Loucy (cell line): ENCODE results near the gene UBR4.

Experiments
- H2AFZ ChIP-seq: fragments of 200-600 bp; sonication (generic); 2 replicates; pipeline ENCODE4 v1.6.0; 2016; ENCODE audit warnings: antibody characterized with exemption, mild to moderate bottlenecking, low read length, moderate library complexity
- H3F3A ChIP-seq: fragments of 200-600 bp; 2 replicates; pipeline ENCODE4 v1.6.0; 2016; ENCODE audit warnings: antibody characterized with exemption, low read depth, mild to moderate bottlenecking
- H3K27me3 ChIP-seq: fragments of 200-600 bp; sonication (generic); 2 replicates; pipeline ENCODE4 v1.6.1; 2014; ENCODE audit warnings: low read length, mild to moderate bottlenecking; ENCODE audit not compliant: insufficient read depth, poor library complexity, severe bottlenecking
- H3K36me3 ChIP-seq: fragments of 200-600 bp; sonication (generic); 2 replicates; pipeline ENCODE4 v1.6.1; 2016; ENCODE audit warnings: low read length; ENCODE audit not compliant: insufficient read depth
- H3K4me1 ChIP-seq: fragments of 200-600 bp; sonication (generic); 2 replicates; pipeline ENCODE4 v1.5.1; 2014; ENCODE audit warnings: low read length, mild to moderate bottlenecking; ENCODE audit not compliant: insufficient read depth, poor library complexity, severe bottlenecking
- H3K4me2 ChIP-seq: fragments of 200-600 bp; sonication (generic); 2 replicates; pipeline ENCODE4 v1.6.0; 2014; ENCODE audit warnings: antibody characterized with exemption, low read length, low read depth, mild to moderate bottlenecking; ENCODE audit not compliant: poor library complexity, severe bottlenecking
- H3K4me3 ChIP-seq: fragments of 200-600 bp; sonication (generic); 2 replicates; pipeline ENCODE4 v1.5.1; 2014; ENCODE audit warnings: low read length, mild to moderate bottlenecking, mixed read lengths; ENCODE audit not compliant: poor library complexity, severe bottlenecking
- H3K79me2 ChIP-seq: fragments of 200-600 bp; sonication (generic); 2 replicates; pipeline ENCODE4 v1.6.1; 2014; ENCODE audit warnings: low read length; ENCODE audit not compliant: insufficient read depth
- H3K9ac ChIP-seq: fragments of 200-600 bp; sonication (generic); 2 replicates; pipeline ENCODE4 v1.6.0; 2014; ENCODE audit warnings: mild to moderate bottlenecking, low read depth, low read length, moderate library complexity; ENCODE audit not compliant: poor library complexity, severe bottlenecking
- H3K9me2 ChIP-seq: fragments of 200-600 bp; sonication (generic); replicated peaks from 2 replicates; pipeline ENCODE4 v1.6.1; 2016; ENCODE audit warnings: low read depth, low read length, mixed read lengths
- H3K9me3 ChIP-seq: fragments of 200-600 bp; sonication (generic); 2 replicates; pipeline ENCODE4 v1.6.1; 2014; ENCODE audit warnings: mild to moderate bottlenecking, antibody characterized with exemption, low read length, low read depth; ENCODE audit not compliant: insufficient read depth
- H4K20me1 ChIP-seq: fragments of 200-600 bp; sonication (generic); 2 replicates; pipeline ENCODE4 v1.6.0; 2014; ENCODE audit warnings: antibody characterized with exemption, low read length, mild to moderate bottlenecking; ENCODE audit not compliant: insufficient read depth, poor library complexity, severe bottlenecking
- EZH2phosphoT487 ChIP-seq: fragments of 200-600 bp; IDR thresholded peaks from 2 replicates; pipeline ENCODE4 v1.6.1; 2018; ENCODE audit warnings: antibody characterized with exemption, mild to moderate bottlenecking, moderate library complexity, borderline replicate concordance
- TF ChIP-seq, protein P1 (sequence below): fragments of 200-600 bp; sonication (generic); conservative IDR thresholded peaks from 2 replicates; pipeline ENCODE4 v1.5.1; 2014; ENCODE audit warnings: mild to moderate bottlenecking, antibody characterized with exemption, low read length

UBR4 gene

GRCh38 chr1:19205845-19206244, 4.2 kb downstream of the UBR4 start:
- Histone ChIP-seq H2AFZ (no peak overlapping the region), H3F3A (no peaks in the 10 kb centered on the region), H3K27me3 (no peaks in the 10 kb centered on the region), H3K4me3 (peak overlapping the region; percentile 93), H3K9ac (peak overlapping the region; percentile 6), H3K36me3 (peaks cover 10% of the 10 kb centered on the region; the same call in 1 of the 2 replicates), H3K9me2 (no peaks in the 10 kb centered on the region), H3K4me1 (peaks cover 60% of the 10 kb centered on the region), H3K9me3 (no peaks in the 10 kb centered on the region), H4K20me1 (peaks cover 78% of the 10 kb centered on the region), H3K4me2 (peak overlapping the region; percentile 96), H3K79me2 (peaks cover 97% of the 10 kb centered on the region)
- TF ChIP-seq, protein P1, sequence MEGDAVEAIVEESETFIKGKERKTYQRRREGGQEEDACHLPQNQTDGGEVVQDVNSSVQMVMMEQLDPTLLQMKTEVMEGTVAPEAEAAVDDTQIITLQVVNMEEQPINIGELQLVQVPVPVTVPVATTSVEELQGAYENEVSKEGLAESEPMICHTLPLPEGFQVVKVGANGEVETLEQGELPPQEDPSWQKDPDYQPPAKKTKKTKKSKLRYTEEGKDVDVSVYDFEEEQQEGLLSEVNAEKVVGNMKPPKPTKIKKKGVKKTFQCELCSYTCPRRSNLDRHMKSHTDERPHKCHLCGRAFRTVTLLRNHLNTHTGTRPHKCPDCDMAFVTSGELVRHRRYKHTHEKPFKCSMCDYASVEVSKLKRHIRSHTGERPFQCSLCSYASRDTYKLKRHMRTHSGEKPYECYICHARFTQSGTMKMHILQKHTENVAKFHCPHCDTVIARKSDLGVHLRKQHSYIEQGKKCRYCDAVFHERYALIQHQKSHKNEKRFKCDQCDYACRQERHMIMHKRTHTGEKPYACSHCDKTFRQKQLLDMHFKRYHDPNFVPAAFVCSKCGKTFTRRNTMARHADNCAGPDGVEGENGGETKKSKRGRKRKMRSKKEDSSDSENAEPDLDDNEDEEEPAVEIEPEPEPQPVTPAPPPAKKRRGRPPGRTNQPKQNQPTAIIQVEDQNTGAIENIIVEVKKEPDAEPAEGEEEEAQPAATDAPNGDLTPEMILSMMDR = no peak
- no peak for TF ChIP-seq EZH2phosphoT487

DNA sequence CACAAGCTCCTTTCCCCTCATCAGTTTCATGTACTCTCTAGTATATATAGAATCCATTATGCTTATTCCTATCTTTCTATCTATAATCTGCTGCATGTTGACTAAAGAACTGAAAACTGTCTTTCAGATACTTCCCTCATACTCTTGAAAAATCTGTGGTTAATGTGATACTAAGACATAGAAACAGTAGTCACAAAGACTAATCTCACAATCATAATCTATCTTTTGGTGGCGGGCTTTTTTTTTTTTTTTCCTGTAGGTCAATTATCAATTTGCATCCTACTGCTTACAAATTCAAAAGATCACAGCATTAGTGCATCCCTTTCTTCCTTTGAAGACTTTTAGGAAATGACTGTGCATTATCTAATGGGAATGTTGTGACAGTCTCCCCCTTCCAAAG, 4.7 kb downstream of the UBR4 start:
- Histone ChIP-seq H3K4me3 (peak overlapping the region; percentile 93), H3K27me3 (no peaks in the 10 kb centered on the region), H3K79me2 (peaks cover 96% of the 10 kb centered on the region), H3F3A (no peaks in the 10 kb centered on the region), H3K4me1 (peaks cover 57% of the 10 kb centered on the region), H4K20me1 (peaks cover 81% of the 10 kb centered on the region), H3K36me3 (peaks cover 14% of the 10 kb centered on the region; the same call in 1 of the 2 replicates), H3K9me2 (no peaks in the 10 kb centered on the region), H2AFZ (no peak overlapping the region), H3K4me2 (peak overlapping the region; percentile 96), H3K9ac (peak overlapping the region; percentile 6), H3K9me3 (no peaks in the 10 kb centered on the region)
- TF ChIP-seq EZH2phosphoT487 = no peak
- TF ChIP-seq, protein P1 = no peak

DNA sequence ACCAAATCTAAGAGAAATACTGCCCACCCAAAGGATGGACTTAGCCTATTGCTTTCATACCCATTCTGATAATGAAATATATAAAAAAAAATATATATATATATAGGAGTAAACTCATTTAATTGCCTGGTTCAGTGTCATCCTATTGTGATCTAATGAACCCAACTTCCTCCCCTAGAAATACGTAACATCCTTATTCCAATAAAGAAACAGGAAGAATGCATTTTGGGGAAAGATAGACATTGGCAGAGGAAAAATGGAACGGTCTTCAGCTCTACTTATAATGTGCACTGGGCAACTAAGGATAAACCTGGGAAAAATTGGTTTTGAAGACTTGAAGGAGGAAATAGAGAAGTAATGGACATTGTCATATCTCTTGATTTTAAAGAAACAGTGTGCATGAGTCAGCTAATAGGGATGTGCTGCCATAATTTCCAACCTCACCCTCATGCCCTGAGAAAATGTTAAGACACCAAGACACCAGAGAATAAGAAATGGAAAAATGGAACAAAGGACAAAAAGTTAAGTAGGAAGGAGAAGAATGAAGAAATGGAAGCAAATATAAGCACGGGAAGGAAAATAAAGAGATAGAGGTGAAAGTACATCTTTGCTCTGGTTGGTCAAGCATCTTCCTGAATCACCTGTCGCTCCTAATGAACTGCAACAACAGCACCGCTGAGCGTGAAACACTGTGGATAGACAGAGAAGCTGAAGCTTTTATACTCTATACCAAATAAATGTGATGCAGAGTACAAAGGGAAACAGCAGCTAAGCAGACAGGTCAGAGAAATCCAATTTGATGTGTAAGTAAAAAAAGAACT, 5.4 kb downstream of the UBR4 start:
- no peaks in the 10 kb centered on the region for H3F3A ChIP-seq
- peaks cover 99% of the 10 kb centered on the region for H3K79me2 ChIP-seq
- no peaks in the 10 kb centered on the region for H3K9me3 ChIP-seq
- H2AFZ ChIP-seq = no peak overlapping the region
- H3K9ac ChIP-seq = peak overlapping the region; percentile 6
- no peaks in the 10 kb centered on the region for H3K27me3 ChIP-seq
- peak overlapping the region; percentile 96 for H3K4me2 ChIP-seq
- H4K20me1 ChIP-seq = peaks cover 82% of the 10 kb centered on the region
- peaks cover 57% of the 10 kb centered on the region for H3K4me1 ChIP-seq
- H3K9me2 ChIP-seq = no peaks in the 10 kb centered on the region
- peaks cover 21% of the 10 kb centered on the region; the same call in 1 of the 2 replicates for H3K36me3 ChIP-seq
- TF ChIP-seq EZH2phosphoT487 = no peak
- TF ChIP-seq, protein P1 = no peak
- H3K4me3 ChIP-seq = peak overlapping the region; percentile 93
